Measurements from ENCODE around the gene TP53BP2.
"Not testable (repeated sequence)": the region's sequence is repeated elsewhere in the genome, so short reads cannot be mapped to it uniquely, and the experiment has no call there.

Gene TP53BP2

GRCh38 chr1:223829678-223830077 lies 16.1 kb downstream of the TP53BP2 start:
- FAIRE-seq: no peak

GRCh38 chr1:223828162-223828848 lies 17.4 kb downstream of the TP53BP2 start:
- no peak for FAIRE-seq
- no peak for DNase-seq (ENCODE audit: insufficient read length, low spot score)
- TF ChIP-seq POLR2A (IDR thresholded peaks at IDR 0.05; ENCODE audit: low read depth, low read length): no peak

More at GRCh38 chr1:223829678-223830077, 16.1 kb downstream of the TP53BP2 start:
- DNase-seq (ENCODE audit: insufficient read length, low spot score): no peak
- no peak for TF ChIP-seq POLR2A (IDR thresholded peaks at IDR 0.05; ENCODE audit: low read depth, low read length)

GRCh38 chr1:223827193-223827663 lies 18.5 kb downstream of the TP53BP2 start:
- DNase-seq (ENCODE audit: insufficient read length, low spot score) (no peak), FAIRE-seq (no peak)
- TF ChIP-seq POLR2A (IDR thresholded peaks at IDR 0.05; ENCODE audit: low read depth, low read length): no peak

- FAIRE-seq (no peak), DNase-seq (ENCODE audit: insufficient read length, low spot score) (no peak)
- no peak for TF ChIP-seq POLR2A (IDR thresholded peaks at IDR 0.05; ENCODE audit: low read depth, low read length)
Observed at GRCh38 chr1:223825767-223826748, 19.7 kb downstream of the TP53BP2 start.

GRCh38 chr1:223824712-223825111 lies 21.0 kb downstream of the TP53BP2 start:
- no peak for DNase-seq (ENCODE audit: insufficient read length, low spot score)
- FAIRE-seq: no peak
- TF ChIP-seq POLR2A (IDR thresholded peaks at IDR 0.05; ENCODE audit: low read depth, low read length): no peak

GRCh38 chr1:223824287-223824686 lies 21.5 kb downstream of the TP53BP2 start:
- TF ChIP-seq POLR2A (IDR thresholded peaks at IDR 0.05; ENCODE audit: low read depth, low read length): no peak
- DNase-seq (ENCODE audit: insufficient read length, low spot score) (no peak), FAIRE-seq (no peak)

GRCh38 chr1:223820971-223821370 lies 24.8 kb downstream of the TP53BP2 start:
- no peak for TF ChIP-seq POLR2A (IDR thresholded peaks at IDR 0.05; ENCODE audit: low read depth, low read length)
- DNase-seq (ENCODE audit: insufficient read length, low spot score) (no peak), FAIRE-seq (no peak)

GRCh38 chr1:223820515-223820858 lies 25.3 kb downstream of the TP53BP2 start:
- FAIRE-seq (no peak), DNase-seq (ENCODE audit: insufficient read length, low spot score) (no peak)
- no peak for TF ChIP-seq POLR2A (IDR thresholded peaks at IDR 0.05; ENCODE audit: low read depth, low read length)

- TF ChIP-seq POLR2A (IDR thresholded peaks at IDR 0.05; ENCODE audit: low read depth, low read length): no peak
- FAIRE-seq (no peak), DNase-seq (ENCODE audit: insufficient read length, low spot score) (no peak)
Observed at GRCh38 chr1:223819730-223820514, 25.8 kb downstream of the TP53BP2 start.

- not testable (repeated sequence) for DNase-seq (ENCODE audit: insufficient read length, low spot score); FAIRE-seq
Observed at GRCh38 chr1:223817265-223817664, 28.5 kb downstream of the TP53BP2 start.

- DNase-seq (ENCODE audit: insufficient read length, low spot score) (no peak), FAIRE-seq (no peak)
- no peak for TF ChIP-seq POLR2A (IDR thresholded peaks at IDR 0.05; ENCODE audit: low read depth, low read length)
Observed at GRCh38 chr1:223815865-223816264, 29.9 kb downstream of the TP53BP2 start.

- no peak for TF ChIP-seq POLR2A (IDR thresholded peaks at IDR 0.05; ENCODE audit: low read depth, low read length)
- DNase-seq (ENCODE audit: insufficient read length, low spot score) (no peak), FAIRE-seq (no peak)
Observed at GRCh38 chr1:223815020-223815853, 30.5 kb downstream of the TP53BP2 start.

- no peak for DNase-seq (ENCODE audit: insufficient read length, low spot score)
- no peak for FAIRE-seq
- TF ChIP-seq POLR2A (IDR thresholded peaks at IDR 0.05; ENCODE audit: low read depth, low read length): no peak
Observed at GRCh38 chr1:223813645-223814044, 32.1 kb downstream of the TP53BP2 start.

Data from H54 (cell line).